Sigmoid colon (tissue), 4 donors: ENCODE results near the gene AKR1E2.

Source experiments
- EP300 ChIP-seq, 4 donors: sonication (generic); formaldehyde crosslinking; IDR thresholded peaks; one replicate each; pipeline ENCODE4 v1.6.1; 2017; ENCODE audit warnings: antibody characterized with exemption in 4 of 4
- POLR2A ChIP-seq, 2 donors: fragments of 450-650 bp; IDR thresholded peaks; one replicate each; pipeline ENCODE4 v1.6.1; 2016; ENCODE audit warnings: antibody characterized with exemption in 2 of 2, mild to moderate bottlenecking in 2 of 2, moderate library complexity in 2 of 2
- POLR2AphosphoS5 ChIP-seq, 4 donors: sonication (generic); formaldehyde crosslinking; IDR thresholded peaks; one replicate each; pipeline ENCODE4 v1.6.1; 2017; ENCODE audit warnings: antibody characterized with exemption in 4 of 4
- TF ChIP-seq, protein P1 (sequence below), 4 experiments: fragments of 450-650 bp in 3 of 4; fragments of 200-600 bp in 1 of 4; IDR thresholded peaks; one replicate each; pipeline ENCODE4 v1.5.1; 2016 to 2019; ENCODE audit warnings: antibody characterized with exemption in 4 of 4, mild to moderate bottlenecking in 3 of 4, moderate library complexity in 2 of 4

DNA sequence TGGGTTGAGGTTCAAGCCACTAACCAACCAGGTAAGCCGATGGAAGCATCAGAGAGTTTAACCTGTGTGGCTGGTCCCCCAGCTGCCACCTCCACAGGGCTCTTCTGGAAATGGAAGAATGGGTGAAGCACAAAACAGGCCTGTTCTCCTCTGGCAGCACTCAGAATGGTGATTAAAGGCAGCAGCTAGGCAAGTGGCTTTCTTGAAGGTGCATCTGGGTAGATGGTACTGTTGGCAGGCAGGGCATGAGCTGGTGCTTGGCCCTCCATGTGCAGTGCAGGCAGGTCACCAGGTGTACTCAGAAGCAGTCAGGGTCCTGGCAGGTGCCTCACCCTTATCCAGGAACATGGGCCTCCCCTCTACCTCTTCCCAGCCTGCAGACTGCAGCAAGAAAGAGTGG, 11.5 kb downstream of the AKR1E2 start:
- TF ChIP-seq POLR2AphosphoS5 (IDR thresholded peaks at IDR 0.05) (no peak), EP300 (IDR thresholded peaks at IDR 0.05) (no peak), POLR2A (IDR thresholded peaks at IDR 0.05) (no peak)
- TF ChIP-seq, protein P1, sequence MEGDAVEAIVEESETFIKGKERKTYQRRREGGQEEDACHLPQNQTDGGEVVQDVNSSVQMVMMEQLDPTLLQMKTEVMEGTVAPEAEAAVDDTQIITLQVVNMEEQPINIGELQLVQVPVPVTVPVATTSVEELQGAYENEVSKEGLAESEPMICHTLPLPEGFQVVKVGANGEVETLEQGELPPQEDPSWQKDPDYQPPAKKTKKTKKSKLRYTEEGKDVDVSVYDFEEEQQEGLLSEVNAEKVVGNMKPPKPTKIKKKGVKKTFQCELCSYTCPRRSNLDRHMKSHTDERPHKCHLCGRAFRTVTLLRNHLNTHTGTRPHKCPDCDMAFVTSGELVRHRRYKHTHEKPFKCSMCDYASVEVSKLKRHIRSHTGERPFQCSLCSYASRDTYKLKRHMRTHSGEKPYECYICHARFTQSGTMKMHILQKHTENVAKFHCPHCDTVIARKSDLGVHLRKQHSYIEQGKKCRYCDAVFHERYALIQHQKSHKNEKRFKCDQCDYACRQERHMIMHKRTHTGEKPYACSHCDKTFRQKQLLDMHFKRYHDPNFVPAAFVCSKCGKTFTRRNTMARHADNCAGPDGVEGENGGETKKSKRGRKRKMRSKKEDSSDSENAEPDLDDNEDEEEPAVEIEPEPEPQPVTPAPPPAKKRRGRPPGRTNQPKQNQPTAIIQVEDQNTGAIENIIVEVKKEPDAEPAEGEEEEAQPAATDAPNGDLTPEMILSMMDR (IDR thresholded peaks at IDR 0.05): no peak
